ENCODE data around the gene EGR1. TPM values are rescaled to one million over a fixed set of nuclear protein-coding genes. Genes with fewer than 3 reads are reported as not detected.

Gene EGR1
- polyA plus RNA-seq, 1 of the 3 experiments (the other 2 are of a cell fraction) = 48.0 TPM

GRCh38 chr5:138448070-138448469 is 17.2 kb upstream of the EGR1 start:
- CTCF ChIA-PET = interaction anchor here (0.8 to 6.1 kb wide), 8 partner anchors 10 to 344 kb away, joined by 3 to 167 read pairs (median 25); partner anchors contain the start of genes EGR1, ETF1 and REEP2
- H3K27ac ChIP-seq (ENCODE audit: low read depth in 2 of 2, low read length in 1 of 2) = no peak overlapping the region
- no peaks in the 10 kb centered on the region for H3F3A ChIP-seq (replicated peaks; ENCODE audit: insufficient read depth)
- no peak overlapping the region for H3K4me2 ChIP-seq
- TF ChIP-seq POLR2AphosphoS5 (IDR thresholded peaks at IDR 0.05; ENCODE audit: low read depth, low read length) = no peak
- no peak for TF ChIP-seq MAX (IDR thresholded peaks at IDR 0.05; ENCODE audit: low read depth)
- no peak for TF ChIP-seq RAD21 (IDR thresholded peaks at IDR 0.05; ENCODE audit: low read length)
- no peak overlapping the region for H3K4me3 ChIP-seq (ENCODE audit: low read depth in 2 of 2, low read length in 1 of 2)
- 85% methylated on average over 6 of the region's 6 CpGs for WGBS (ENCODE audit: low lambda C conversion rate)
- no peaks in the 10 kb centered on the region for H3K9me2 ChIP-seq
- POLR2A ChIA-PET = interaction anchor here (1.1 to 3.7 kb wide), 4 partner anchors 10 to 95 kb away, joined by 3 to 20 read pairs (median 10); partner anchors contain the start of genes EGR1, ETF1 and REEP2
- H3K79me2 ChIP-seq (ENCODE audit: insufficient read depth) = no peaks in the 10 kb centered on the region
- no peak overlapping the region for H3K9ac ChIP-seq
- H4K20me1 ChIP-seq (ENCODE audit: insufficient read depth) = no peaks in the 10 kb centered on the region
- H3K9me3 ChIP-seq = no peaks in the 10 kb centered on the region
- no peaks in the 10 kb centered on the region for H3K27me3 ChIP-seq (ENCODE audit: insufficient read depth)
- DNase-seq = no peak
- no peak overlapping the region for H2AFZ ChIP-seq (ENCODE audit: low read depth)
- peaks cover 13 to 19% of the 10 kb centered on the region in 2 experiments; a peak in 3 of 4 replicates for H3K4me1 ChIP-seq (ENCODE audit: control insufficient read depth in 1 of 2, insufficient read depth in 2 of 2, low read depth in 1 of 2, low read length in 1 of 2)
- H3K36me3 ChIP-seq (replicated peaks in 1 of 2; ENCODE audit: control insufficient read depth in 1 of 2, insufficient read depth in 2 of 2, low read length in 1 of 2) = no peaks in the 10 kb centered on the region

GRCh38 chr5:138448481-138449398 is 16.5 kb upstream of the EGR1 start:
- ChIA-PET POLR2A (interaction anchor here (1.1 to 3.7 kb wide), 5 partner anchors 10 to 94 kb away, joined by 3 to 20 read pairs (median 6); partner anchors contain the start of genes EGR1, ETF1 and REEP2), CTCF (interaction anchor here (0.7 to 6.1 kb wide), 33 partner anchors 10 to 377 kb away, joined by 3 to 167 read pairs (median 5); partner anchors contain the start of genes EGR1, ETF1, KDM3B and REEP2)
- Histone ChIP-seq H3F3A (replicated peaks; ENCODE audit: insufficient read depth) (no peaks in the 10 kb centered on the region), H3K9ac (no peak overlapping the region), H3K27ac (ENCODE audit: low read depth in 2 of 2, low read length in 1 of 2) (no peak overlapping the region; a peak in 1 of 4 replicates), H3K4me2 (peak overlapping the region; percentile 61; the same call in 1 of the 2 replicates), H4K20me1 (ENCODE audit: insufficient read depth) (no peaks in the 10 kb centered on the region), H3K27me3 (ENCODE audit: insufficient read depth) (no peaks in the 10 kb centered on the region), H3K4me1 (ENCODE audit: control insufficient read depth in 1 of 2, insufficient read depth in 2 of 2, low read depth in 1 of 2, low read length in 1 of 2) (peaks cover 13 to 19% of the 10 kb centered on the region in 2 experiments; a peak in 3 of 4 replicates), H3K9me3 (no peaks in the 10 kb centered on the region), H3K9me2 (no peaks in the 10 kb centered on the region), H3K4me3 (ENCODE audit: low read depth in 2 of 2, low read length in 1 of 2) (no peak overlapping the region), H2AFZ (ENCODE audit: low read depth) (no peak overlapping the region), H3K36me3 (replicated peaks in 1 of 2; ENCODE audit: control insufficient read depth in 1 of 2, insufficient read depth in 2 of 2, low read length in 1 of 2) (no peaks in the 10 kb centered on the region), H3K79me2 (ENCODE audit: insufficient read depth) (no peaks in the 10 kb centered on the region)
- 73% methylated on average over 9 of the region's 9 CpGs for WGBS (ENCODE audit: low lambda C conversion rate)
- no peak for TF ChIP-seq NRF1 (IDR thresholded peaks at IDR 0.05; ENCODE audit: low read depth, low read length)
- peak; percentile 62 for DNase-seq

GRCh38 chr5:138449501-138450239 is 15.6 kb upstream of the EGR1 start:
- H3K4me2 ChIP-seq = peak overlapping the region; percentile 61; the same call in 1 of the 2 replicates
- H3K4me3 ChIP-seq (ENCODE audit: low read depth in 2 of 2, low read length in 1 of 2) = peak overlapping the region in 1 of 2 experiments; percentile 34; a peak in 1 of 4 replicates
- H3K27me3 ChIP-seq (ENCODE audit: insufficient read depth) = no peaks in the 10 kb centered on the region
- ChIA-PET POLR2A (interaction anchor here (0.7 to 3.7 kb wide), 5 partner anchors 15 to 110 kb away, joined by 3 to 20 read pairs (median 6); partner anchors contain the start of genes EGR1 and ETF1), CTCF (interaction anchor here (0.7 to 6.1 kb wide), 42 partner anchors 11 to 1516 kb away, joined by 3 to 167 read pairs (median 5); partner anchors contain the start of genes EGR1, ETF1, KDM3B and REEP2)
- WGBS (ENCODE audit: low lambda C conversion rate) = 25% methylated on average over 11 of the region's 22 CpGs
- no peaks in the 10 kb centered on the region for H3F3A ChIP-seq (replicated peaks; ENCODE audit: insufficient read depth)
- H4K20me1 ChIP-seq (ENCODE audit: insufficient read depth) = no peaks in the 10 kb centered on the region
- H3K27ac ChIP-seq (ENCODE audit: low read depth in 2 of 2, low read length in 1 of 2) = peak overlapping the region in 1 of 2 experiments; percentile 8; a peak in 1 of 4 replicates
- H3K36me3 ChIP-seq (replicated peaks in 1 of 2; ENCODE audit: control insufficient read depth in 1 of 2, insufficient read depth in 2 of 2, low read length in 1 of 2) = no peaks in the 10 kb centered on the region
- no peaks in the 10 kb centered on the region for H3K9me2 ChIP-seq
- peak; percentile 89 for TF ChIP-seq RAD21 (IDR thresholded peaks at IDR 0.05; ENCODE audit: low read length)
- TF ChIP-seq MXI1 (IDR thresholded peaks at IDR 0.05; ENCODE audit: low read depth, low read length) = peak; percentile 66; the same call in 1 of the 2 replicates
- TF ChIP-seq CHD2 (IDR thresholded peaks at IDR 0.05; ENCODE audit: low read length, partially characterized antibody) = peak; percentile 68
- TF ChIP-seq IRF3 (IDR thresholded peaks at IDR 0.05; ENCODE audit: low read depth, low read length) = no peak
- TF ChIP-seq FOSL2 (IDR thresholded peaks at IDR 0.05; ENCODE audit: borderline replicate concordance, low read depth) = no peak
- peak; percentile 17; the same call in 1 of the 2 replicates for TF ChIP-seq RCOR1 (IDR thresholded peaks at IDR 0.05; ENCODE audit: low read length)
- peak; percentile 42; the same call in 1 of the 2 replicates for TF ChIP-seq TAF1 (IDR thresholded peaks at IDR 0.05; ENCODE audit: borderline replicate concordance, low read depth, low read length)
- peak; percentile 92 for TF ChIP-seq SMC3 (IDR thresholded peaks at IDR 0.05; ENCODE audit: low read depth, low read length)
- peak; percentile 47; the same call in 1 of the 2 replicates for TF ChIP-seq MAX (IDR thresholded peaks at IDR 0.05; ENCODE audit: low read depth)
- peak; percentile 91 for TF ChIP-seq CTCF (IDR thresholded peaks at IDR 0.05)
- no peaks in the 10 kb centered on the region for H3K79me2 ChIP-seq (ENCODE audit: insufficient read depth)
- no peak overlapping the region; the same call in 1 of the 2 replicates for H3K9ac ChIP-seq
- H3K9me3 ChIP-seq = no peaks in the 10 kb centered on the region
- H3K4me1 ChIP-seq (ENCODE audit: control insufficient read depth in 1 of 2, insufficient read depth in 2 of 2, low read depth in 1 of 2, low read length in 1 of 2) = peaks cover 13 to 19% of the 10 kb centered on the region in 2 experiments; a peak in 3 of 4 replicates
- peak overlapping the region; percentile 82 for H2AFZ ChIP-seq (ENCODE audit: low read depth)
- peak; percentile 96 for DNase-seq
